ENCODE measurements around the gene ELL2.

- TF ChIP-seq CTCF (IDR thresholded peaks at IDR 0.05; ENCODE audit: low read length) (no peak), EZH2 (optimal IDR thresholded peaks at IDR 0.05; ENCODE audit: low read depth, low read length) (no peak), EZH2phosphoT487 (IDR thresholded peaks at IDR 0.05; ENCODE audit: low read length) (no peak)
Measured at GRCh38 chr5:95837492-95837891, 124.2 kb downstream of the ELL2 start.
